GM21619 (cell line): ENCODE measurements around the gene VPS35.
A peak's percentile ranks its signal among the peaks of the same experiment; 100 is the strongest.

ENCODE experiments used
- ATAC-seq: cut with Tn5 transposase; IDR thresholded peaks from one replicate; pipeline ENCODE4 v1.9.1; 2021; ENCODE audit not compliant: unreplicated experiment

Gene VPS35

GRCh38 chr16:46620266-46621005 lies 68.5 kb downstream of the VPS35 start:
- ATAC-seq = peak; percentile 7

- ATAC-seq = no peak
Measured at GRCh38 chr16:46618516-46618915, 70.5 kb downstream of the VPS35 start.

DNA sequence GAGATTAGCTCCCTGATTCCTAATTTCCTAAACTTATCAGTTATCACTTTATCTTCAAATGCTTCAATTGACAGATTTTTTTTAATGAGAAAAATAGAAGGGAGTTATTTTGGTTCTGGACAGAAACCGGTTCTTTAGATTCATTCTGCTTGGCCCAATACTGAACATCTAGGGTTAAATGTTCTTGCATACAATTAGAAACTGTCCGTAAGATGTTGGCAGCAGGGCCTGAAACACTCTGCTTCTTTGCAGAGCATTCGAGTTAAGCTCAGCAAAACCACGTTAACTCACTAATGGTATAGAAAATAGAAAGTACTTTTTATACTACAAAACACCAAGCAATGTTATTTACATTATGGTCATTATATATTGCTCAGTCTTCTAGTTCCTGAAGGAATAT lies 75.0 kb downstream of the VPS35 start:
- no peak for ATAC-seq

GRCh38 chr16:46613352-46613751 lies 75.6 kb downstream of the VPS35 start:
- ATAC-seq = no peak

GRCh38 chr16:46612121-46612520 lies 76.9 kb downstream of the VPS35 start:
- peak; percentile 63 for ATAC-seq

- ATAC-seq = no peak
Measured at GRCh38 chr16:46607529-46607928, 81.4 kb downstream of the VPS35 start.

GRCh38 chr16:46606231-46606630 lies 82.7 kb downstream of the VPS35 start:
- ATAC-seq = no peak
